ENCODE measurements around the gene UBR3.

- TF ChIP-seq, protein P1, sequence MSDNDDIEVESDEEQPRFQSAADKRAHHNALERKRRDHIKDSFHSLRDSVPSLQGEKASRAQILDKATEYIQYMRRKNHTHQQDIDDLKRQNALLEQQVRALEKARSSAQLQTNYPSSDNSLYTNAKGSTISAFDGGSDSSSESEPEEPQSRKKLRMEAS (IDR thresholded peaks at IDR 0.05), result no peak
- TF ChIP-seq, protein P2, sequence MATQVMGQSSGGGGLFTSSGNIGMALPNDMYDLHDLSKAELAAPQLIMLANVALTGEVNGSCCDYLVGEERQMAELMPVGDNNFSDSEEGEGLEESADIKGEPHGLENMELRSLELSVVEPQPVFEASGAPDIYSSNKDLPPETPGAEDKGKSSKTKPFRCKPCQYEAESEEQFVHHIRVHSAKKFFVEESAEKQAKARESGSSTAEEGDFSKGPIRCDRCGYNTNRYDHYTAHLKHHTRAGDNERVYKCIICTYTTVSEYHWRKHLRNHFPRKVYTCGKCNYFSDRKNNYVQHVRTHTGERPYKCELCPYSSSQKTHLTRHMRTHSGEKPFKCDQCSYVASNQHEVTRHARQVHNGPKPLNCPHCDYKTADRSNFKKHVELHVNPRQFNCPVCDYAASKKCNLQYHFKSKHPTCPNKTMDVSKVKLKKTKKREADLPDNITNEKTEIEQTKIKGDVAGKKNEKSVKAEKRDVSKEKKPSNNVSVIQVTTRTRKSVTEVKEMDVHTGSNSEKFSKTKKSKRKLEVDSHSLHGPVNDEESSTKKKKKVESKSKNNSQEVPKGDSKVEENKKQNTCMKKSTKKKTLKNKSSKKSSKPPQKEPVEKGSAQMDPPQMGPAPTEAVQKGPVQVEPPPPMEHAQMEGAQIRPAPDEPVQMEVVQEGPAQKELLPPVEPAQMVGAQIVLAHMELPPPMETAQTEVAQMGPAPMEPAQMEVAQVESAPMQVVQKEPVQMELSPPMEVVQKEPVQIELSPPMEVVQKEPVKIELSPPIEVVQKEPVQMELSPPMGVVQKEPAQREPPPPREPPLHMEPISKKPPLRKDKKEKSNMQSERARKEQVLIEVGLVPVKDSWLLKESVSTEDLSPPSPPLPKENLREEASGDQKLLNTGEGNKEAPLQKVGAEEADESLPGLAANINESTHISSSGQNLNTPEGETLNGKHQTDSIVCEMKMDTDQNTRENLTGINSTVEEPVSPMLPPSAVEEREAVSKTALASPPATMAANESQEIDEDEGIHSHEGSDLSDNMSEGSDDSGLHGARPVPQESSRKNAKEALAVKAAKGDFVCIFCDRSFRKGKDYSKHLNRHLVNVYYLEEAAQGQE (IDR thresholded peaks at IDR 0.05), result no peak
- TF ChIP-seq RNF2 (IDR thresholded peaks at IDR 0.05; ENCODE audit: borderline replicate concordance, low read depth), result no peak
- TF ChIP-seq, protein P3, sequence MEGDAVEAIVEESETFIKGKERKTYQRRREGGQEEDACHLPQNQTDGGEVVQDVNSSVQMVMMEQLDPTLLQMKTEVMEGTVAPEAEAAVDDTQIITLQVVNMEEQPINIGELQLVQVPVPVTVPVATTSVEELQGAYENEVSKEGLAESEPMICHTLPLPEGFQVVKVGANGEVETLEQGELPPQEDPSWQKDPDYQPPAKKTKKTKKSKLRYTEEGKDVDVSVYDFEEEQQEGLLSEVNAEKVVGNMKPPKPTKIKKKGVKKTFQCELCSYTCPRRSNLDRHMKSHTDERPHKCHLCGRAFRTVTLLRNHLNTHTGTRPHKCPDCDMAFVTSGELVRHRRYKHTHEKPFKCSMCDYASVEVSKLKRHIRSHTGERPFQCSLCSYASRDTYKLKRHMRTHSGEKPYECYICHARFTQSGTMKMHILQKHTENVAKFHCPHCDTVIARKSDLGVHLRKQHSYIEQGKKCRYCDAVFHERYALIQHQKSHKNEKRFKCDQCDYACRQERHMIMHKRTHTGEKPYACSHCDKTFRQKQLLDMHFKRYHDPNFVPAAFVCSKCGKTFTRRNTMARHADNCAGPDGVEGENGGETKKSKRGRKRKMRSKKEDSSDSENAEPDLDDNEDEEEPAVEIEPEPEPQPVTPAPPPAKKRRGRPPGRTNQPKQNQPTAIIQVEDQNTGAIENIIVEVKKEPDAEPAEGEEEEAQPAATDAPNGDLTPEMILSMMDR (IDR thresholded peaks at IDR 0.05), result no peak
These were observed 59.9 kb downstream of the UBR3 start for GRCh38 chr2:169887120-169887519.
